ENCODE results near the gene TMEM185A.
"Not testable (repeated sequence)": the region's sequence is repeated elsewhere in the genome, so short reads cannot be mapped to it uniquely, and the experiment has no call there.

The TMEM185A gene

DNA sequence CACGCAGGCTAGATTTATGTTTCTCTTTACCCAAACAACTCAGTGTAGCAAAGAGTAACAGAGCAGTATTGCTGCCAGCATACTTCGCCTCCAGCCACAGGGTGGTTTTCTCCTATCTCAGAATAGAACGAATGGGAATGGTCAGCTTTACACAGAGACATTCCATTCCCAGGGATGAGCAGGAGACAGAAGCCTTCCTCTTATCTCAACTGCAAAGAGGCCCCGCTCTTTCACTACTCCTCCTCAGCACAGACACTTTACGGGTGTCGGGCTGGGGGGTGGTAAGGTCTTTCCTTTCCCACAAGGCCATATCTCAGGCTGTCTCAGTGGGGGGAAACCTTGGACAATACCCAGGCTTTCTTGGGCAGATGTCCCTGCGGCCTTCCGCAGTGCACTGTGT, 4.8 kb downstream of the TMEM185A start:
- DNase-seq (ENCODE audit: low spot score), result not testable (repeated sequence)

DNA sequence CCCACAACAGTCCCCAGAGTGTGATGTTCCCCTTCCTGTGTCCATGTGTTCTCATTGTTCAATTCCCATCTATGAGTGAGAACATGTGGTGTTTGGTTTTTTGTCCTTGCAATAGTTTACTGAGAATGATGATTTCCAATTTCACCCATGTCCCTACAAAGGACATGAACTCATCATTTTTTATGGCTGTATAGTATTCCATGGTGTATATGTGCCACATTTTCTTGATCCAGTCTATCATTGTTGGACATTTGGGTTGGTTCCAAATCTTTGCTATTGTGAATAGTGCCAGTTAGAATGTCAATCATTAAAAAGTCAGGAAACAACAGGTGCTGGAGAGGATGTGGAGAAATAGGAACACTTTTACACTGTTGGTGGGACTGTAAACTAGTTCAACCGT, 11.9 kb downstream of the TMEM185A start:
- DNase-seq (ENCODE audit: low spot score), result not testable (repeated sequence)

DNA sequence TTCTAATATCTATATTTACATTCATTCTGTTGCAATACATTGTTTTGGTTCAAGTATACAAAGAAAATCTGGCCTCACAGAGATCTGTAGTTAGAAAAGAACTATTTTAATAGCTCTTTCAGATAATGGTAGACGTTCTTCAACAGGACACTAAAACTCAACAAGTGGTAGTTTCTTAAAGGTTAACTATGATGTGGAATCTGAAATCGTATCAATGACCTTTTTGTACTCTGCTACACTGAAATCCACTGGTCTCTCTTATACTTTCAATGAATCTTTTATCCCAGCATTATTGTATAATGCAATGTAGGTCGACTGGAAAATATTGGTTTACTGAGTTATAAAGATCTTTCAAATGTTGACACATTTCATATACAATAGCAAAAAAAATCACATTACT, 12.7 kb downstream of the TMEM185A start:
- DNase-seq (ENCODE audit: low spot score), result no peak

DNA sequence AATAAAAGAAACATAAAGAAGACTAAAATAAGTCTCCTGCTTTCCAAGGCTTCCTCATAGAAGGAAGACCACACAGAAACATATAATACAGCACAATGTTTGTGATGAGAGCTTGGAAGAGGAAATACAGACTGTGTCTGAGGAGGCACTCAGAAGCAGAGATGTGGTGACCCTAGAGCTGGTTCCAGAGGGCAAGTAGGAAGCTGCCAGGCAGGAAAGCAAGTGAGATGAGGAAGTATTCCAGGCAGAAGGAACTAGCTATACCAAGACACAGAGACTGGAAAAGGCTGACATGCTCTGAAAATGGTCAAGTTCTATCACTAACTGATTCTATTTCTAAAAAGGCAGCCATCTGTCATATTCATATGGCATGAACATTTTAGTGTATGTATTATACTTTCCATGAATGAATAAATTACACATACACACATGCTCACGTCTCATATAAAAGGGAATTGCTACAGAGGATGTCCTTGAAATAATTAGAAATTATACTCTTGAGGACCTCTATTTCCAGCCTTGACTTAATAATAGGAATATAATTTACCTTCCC, 19.9 kb downstream of the TMEM185A start:
- no peak for DNase-seq (ENCODE audit: low spot score)

DNA sequence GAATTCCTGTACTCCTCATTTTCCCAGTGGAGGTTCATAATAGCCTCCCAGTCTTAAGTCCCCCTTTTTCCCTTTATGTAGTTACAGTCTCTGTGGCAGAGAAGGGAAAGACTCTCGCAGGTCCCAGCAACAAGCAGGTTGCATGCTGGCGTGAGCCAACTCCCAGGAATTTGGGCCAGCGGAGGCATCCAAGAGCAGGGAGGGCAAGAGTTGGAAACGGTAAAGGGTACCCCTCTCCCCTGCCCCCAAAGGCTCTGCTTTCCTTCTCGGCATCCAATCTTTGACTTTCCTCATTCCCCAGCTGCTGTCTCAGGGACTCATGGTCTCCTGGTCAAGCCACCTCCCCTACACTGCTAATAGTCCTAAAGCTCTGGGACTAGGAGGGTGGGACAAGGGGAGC, 21.1 kb downstream of the TMEM185A start:
- DNase-seq (ENCODE audit: low spot score), result no peak

DNA sequence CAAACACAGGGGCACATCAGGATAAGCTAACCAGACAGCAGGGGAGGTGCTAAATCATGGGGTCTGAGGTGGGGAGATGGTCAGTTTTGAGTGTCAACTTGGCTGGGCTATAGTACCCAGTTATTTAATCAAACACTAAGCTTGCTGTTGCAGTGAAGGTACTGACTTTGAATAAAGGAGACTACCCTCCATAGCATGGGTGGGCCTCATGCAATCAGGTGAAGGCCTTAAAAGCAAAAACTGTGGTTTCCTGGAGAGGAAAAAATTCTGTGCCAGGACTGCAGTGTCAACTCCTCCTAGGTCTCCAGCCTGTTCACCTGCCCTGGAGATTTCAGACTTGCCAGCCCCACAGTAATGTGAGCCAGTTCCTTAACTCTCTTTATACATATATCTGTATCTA, 23.9 kb downstream of the TMEM185A start:
- DNase-seq (ENCODE audit: low spot score), result no peak

DNA sequence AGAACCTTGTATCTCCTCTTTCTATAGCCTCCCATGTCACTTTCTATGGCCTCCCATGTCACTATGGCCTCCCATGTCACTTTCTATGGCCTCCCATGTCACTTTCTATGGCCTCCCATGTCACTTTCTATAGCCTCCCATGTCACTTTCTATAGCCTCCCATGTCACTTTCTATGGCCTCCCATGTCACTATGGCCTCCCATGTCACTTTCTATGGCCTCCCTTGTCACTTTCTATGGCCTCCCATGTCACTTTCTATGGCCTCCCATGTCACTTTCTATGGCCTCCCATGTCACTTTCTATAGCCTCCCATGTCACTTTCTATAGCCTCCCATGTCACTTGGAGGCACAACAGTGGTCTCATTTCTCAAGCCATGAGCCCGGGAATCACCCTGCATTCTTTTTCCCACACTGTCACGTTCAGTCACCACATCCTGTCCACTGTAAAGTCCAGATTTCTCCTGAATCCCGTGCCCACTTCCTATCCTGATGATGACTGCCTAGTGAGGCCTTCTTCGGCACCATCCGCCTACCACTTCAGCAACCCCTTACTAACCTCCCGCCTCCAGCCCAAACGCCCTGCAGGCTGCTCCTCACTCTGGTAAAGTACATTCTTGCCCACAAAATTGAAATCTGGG, 26.2 kb downstream of the TMEM185A start:
- not testable (repeated sequence) for DNase-seq (ENCODE audit: low spot score)

DNA sequence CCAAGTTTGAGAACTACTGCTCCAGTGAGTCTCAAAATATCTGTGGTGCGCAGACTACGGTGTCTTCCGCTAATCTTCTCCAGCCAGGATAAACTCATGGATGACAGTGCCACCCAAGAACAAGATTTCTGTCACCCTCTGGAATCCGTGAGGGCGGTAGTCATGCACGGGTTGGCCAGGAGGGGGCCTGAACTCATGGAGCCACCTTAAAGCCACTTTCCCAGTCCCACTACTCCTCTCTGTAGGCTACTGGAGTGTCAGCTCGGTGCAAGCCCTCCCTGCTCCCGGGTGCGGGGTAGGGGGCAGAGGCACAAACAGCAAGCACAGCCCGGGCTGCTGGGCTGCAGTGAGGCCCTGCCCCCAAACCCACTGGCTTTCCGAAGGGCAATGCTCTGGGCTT, 33.0 kb downstream of the TMEM185A start:
- DNase-seq (ENCODE audit: low spot score), result not testable (repeated sequence)

DNA sequence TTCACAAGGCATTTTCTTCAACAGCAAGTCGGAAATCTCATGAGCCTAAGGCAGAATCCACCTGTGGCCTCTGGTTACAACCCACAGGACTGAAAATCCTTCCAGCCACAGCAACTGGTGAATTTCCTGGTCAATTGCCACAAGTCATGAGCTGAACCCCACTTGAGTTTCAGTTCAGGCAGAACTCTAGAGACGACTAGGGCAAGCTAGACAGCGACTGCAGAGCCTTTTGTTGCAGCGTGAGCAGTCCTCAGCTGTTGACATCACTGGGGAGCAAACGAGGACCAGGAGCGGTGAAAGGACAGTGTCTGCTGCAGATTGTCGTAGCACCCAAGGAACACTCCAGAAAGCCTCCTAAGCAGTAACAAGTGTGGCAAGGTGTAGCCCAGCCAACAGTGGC, 35.6 kb downstream of the TMEM185A start:
- not testable (repeated sequence) for DNase-seq (ENCODE audit: low spot score)

DNA sequence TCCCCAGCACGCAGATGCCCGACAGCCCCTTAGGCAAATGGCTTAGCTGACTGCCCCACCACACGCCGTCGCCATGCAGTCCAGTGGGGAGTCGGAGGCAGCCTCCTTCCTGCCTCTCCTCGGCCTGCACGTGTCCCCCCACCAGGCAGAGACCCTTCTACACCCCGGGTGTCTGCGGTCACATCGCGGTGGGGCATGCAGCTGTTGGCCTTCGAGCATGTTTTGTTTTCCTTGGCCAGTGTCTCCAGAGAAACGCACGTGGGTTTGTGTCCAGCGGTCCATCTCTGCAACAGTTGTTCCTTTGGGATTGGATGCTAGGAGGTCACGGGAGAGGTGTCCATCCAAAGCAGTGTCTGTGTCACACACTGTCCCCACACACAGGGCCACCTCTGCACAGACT, 36.4 kb downstream of the TMEM185A start, which contains the start of gene HSFX2:
Gene HSFX2 (minus strand): TSS at position 101 of the 400 bp plus-strand sequence. CDS start 614 bp downstream, outside the sequence.
- DNase-seq (ENCODE audit: low spot score), result not testable (repeated sequence)

DNA sequence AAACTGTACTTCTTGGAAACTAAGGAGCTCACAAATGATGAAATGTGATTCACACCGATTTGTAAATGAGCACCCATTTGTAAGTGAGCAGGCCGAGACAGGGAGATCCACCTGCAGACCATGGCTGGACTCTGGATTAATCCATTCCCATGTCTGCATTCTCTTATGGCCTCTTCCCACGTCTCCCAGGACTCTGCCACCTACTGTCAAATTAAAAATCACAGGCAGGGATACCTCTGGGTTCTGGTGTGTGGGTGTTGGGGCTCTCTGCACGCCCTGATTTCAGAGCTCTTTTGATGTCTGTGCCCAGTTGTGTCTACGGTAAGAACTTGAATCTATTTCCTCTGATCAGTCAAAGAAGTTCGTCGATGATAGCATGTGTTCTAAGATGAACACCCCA, 40.6 kb downstream of the TMEM185A start:
- DNase-seq (ENCODE audit: low spot score), result not testable (repeated sequence)

DNA sequence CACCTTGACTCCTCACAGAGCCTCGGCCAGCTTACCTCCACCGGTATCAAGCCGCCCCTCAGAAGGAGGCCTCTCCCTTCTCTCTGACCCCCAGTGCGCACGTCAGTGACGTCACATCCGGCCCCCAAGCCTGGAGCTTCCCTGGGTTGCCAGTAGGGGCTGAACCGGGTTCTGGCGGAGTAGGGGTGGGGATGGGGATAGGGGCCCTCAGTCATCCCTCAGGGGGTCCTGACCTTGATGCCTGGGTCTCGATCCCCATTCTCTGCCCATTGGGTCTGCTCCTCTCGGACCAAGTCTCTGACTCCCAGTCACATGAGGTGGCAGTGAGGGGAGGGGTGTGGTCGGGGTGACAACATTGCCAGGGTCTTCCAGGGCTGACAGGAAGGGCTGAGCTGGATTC, 44.2 kb downstream of the TMEM185A start, which contains the start of gene MAGEA9B:
Gene MAGEA9B (minus strand): TSS at position 101 of the 400 bp plus-strand sequence. CDS start 4,280 bp downstream, outside the sequence.
- DNase-seq (ENCODE audit: low spot score), result not testable (repeated sequence)

DNA sequence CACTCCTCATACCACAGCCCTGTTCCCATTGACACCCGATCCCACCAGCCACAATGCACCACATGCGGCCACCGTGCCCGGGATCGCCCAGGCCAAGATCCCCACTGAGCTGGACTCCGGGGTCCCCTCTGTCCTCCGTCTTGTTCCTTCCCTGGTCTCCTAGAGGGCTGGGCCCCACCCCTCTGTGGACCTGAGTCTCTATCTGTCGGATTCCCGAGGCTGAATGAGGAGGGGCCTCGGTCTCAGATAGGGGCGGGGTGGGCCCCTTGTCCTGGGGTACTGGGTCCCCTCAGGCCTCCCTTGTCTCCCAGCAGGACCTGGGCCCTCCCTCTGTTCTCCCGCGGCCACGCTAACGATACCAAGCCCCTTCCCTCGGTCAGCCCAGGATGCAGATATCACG, 46.0 kb downstream of the TMEM185A start:
- DNase-seq (ENCODE audit: low spot score), result not testable (repeated sequence)

DNA sequence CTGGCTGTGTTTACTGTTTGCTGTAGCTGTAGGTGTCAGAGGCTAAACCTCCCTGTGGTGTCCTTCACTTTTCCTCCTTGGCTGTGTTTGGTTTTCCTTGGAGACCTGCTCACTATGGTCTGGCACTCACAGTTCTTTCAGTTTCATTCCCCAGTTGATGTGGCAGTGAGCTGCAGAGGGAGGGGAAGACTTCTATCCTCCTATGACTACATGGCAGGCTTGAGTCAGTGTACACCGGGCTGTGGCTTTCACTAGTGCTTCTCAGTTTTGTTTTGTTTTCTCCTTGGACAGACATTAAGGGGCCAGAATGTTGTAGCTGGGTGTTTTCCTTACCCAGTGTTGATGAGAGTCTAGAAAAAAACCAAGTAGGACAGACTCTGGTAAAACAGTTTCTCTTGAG, 58.1 kb downstream of the TMEM185A start:
- DNase-seq (ENCODE audit: low spot score), result not testable (repeated sequence)

DNA sequence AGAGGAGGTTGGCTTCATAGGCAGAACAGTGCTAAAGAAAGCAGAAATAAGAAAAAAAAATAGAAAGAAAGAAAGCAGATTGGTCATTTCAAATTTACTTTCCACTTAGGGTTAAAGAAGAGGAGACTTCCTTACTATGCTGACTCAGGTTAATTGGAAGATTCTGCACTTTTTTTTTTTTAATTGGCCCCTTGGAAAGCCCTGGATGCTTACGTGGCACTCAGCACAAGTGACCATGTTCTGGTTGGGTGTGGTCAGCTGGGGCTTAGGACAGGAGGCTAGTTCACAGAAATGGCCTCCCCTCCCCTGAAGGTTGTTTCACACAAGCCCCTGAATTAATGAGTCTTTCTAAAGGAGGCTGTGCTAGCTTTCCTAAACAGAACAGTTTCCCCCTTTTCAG, 58.8 kb downstream of the TMEM185A start:
- no peak for DNase-seq (ENCODE audit: low spot score)

DNA sequence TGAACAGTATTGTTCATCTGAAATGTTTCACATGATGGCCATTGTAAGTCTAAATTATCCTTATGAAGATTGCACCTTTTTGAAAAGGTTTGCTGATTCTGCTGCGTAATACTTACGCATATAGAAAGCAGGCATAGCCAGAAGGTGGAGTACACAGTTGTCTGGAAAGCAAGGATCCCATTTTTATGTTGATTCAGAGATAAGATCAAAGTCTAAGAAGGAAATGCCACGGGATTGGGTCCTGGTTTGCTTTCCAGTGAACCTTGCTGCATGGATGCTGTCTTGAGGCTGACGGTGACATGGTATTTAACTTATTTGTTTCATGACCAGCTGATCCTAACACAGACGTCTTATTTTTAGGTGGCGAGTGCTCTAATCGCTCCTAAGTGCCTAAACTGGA, 59.8 kb downstream of the TMEM185A start:
- DNase-seq (ENCODE audit: low spot score), result no peak

DNA sequence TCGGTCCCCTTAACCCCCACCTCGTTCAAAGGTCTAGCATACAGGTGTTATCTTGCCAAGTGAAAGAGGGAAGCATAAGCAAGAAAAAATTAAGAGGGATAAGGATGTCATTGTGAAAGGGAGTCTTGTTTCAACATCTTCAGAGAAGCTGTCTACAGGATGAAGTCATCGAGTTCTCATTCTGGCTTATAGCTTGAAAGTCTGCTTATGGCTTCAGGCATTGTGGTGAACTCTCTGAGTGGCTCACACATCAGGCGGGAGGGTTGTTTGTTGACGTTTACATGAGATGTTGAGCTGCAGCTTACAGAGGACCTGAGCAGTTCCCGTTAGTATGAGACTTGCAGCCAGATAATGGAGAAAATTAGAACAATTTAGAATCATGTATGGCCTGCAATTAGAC, 60.9 kb downstream of the TMEM185A start:
- DNase-seq (ENCODE audit: low spot score), result no peak

DNA sequence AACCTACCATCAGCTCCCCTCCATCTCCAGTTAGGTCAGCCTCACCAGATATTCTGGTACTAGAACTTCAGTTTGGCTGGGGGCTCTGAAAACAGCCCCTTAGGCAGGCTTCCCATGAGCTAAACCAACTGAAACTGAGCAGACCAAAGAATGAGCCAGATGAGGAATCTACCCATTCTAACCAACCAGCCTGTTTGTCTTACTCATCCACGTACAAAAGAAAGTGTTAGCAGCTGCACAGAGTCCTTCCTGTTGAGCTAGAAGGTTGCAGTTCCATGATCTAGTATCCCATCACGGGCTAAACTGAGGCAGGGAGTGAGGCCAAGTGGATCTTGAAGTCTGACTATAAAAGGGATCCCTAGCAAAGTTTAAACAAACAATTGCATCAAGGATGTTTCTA, 61.8 kb downstream of the TMEM185A start:
- no peak for DNase-seq (ENCODE audit: low spot score)

DNA sequence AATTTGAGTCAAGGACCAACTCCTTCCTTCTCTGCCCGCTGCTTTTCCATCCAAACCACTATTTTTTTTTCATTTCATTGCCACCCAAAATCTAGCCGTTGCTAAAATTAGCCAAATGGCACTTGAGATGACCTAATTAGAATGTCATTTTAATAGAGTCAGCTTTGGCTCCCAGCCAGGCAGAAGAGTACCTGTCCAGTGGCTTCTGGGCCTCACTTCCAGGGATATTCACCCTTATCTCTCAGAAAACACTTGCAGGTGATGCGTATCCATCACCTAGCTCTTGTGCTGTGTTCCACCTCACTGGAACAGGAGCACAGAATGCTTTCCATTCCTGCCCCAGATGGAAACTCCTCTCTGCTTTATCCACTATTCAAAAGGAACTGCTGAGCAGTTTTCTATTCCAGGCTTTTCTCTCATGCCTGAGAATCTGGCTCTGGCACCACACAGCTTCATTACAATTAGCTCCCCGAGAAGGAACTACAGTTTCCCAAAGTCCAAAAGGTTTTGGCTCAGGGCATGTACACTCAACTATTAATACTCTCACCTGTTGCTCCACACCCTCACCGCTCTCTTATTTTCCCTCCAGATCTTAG, 62.8 kb downstream of the TMEM185A start:
- no peak for DNase-seq (ENCODE audit: low spot score)

DNA sequence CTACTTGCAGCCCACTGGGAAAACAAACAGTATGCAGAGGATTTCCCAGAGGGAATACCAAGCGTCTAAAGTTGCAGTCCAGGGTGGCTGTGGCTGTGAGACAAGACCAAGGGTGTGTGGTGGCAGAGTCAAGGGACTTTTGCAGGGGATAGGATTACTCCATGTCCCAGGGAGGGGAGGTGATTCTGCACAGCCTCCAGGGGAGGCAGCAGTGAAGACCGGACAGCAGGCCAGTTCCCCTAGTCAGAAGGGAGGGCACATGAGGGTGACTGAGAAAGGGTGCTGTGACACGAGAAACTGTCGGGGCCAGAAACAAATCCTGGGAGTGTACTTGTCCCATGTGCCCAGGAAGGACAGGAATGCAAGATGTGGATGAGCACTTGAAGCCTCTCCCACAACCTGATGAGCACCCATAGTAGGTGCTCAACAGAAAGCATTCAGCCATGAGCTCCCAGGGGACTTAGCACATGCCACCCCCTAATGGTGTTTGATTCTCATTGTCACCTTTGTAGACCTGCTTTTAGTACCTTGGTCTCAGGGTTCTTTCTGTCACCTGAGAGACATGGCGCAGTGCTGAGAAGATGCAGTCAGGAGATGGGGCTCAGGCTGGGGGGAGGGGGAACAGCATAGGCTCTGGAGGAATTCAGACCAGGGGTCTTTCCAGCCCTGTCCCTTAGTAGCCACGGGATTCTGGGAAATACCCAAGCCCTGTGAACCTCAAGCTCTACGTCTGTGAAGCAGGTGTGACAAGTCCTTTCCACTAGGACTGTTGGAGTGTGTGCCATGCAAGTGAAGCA, 63.8 kb downstream of the TMEM185A start:
- DNase-seq (ENCODE audit: low spot score), result no peak

DNA sequence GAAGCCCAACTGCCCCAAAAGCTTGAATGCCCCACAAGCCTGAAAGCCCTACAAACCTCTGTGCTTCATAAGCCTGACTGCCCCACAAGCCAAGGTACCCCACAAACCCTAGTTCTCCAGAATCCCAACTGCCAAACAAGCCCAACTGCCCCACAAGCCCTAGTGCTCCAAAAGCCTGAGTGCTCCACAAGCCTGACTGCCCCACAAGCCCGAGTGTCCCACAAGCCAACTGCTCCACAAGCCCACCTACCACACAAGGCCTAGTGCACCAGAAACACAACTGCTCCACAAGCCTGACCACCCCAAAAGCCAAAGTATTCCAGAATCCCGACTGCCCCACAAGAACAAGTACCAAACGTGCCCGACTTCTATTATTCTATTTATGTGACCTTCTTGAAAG, 68.2 kb downstream of the TMEM185A start:
- no peak for DNase-seq (ENCODE audit: low spot score)

DNA sequence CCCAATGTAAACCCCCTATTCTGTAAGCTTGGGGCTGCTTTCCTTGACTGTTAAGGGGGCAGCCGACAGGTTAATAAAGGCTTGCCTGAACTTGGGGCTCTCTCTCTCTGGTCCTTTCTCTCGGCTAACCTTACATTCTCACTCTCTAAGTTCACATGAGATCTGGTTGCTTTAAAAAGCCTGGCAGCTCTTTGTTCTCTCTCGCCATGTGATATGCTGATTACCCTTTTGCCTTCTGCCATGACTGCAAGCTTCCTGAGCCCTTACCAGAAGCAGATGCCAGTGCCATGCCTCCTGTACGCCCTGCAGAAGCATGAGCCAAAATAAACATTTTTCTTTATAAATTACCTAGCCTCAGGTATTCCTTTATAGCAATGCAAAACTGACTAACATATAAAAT, 76.3 kb downstream of the TMEM185A start:
- not testable (repeated sequence) for DNase-seq (ENCODE audit: low spot score)

DNA sequence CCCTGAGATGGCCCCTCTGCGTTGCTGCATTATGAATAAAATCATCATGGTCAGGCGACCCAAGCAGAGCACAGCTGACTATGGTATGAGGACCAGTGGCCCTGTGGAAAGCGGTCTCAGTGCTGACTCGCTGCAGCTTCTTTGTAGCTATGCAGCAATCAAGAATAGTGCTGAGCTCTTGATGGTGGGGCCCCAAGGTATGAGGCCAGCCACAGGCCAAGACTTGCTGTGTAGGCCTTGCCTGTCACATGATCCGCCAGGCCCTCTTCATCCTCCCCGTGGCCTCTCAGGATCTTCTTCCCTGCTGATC, 79.7 kb downstream of the TMEM185A start:
- not testable (repeated sequence) for DNase-seq (ENCODE audit: low spot score)

Measured in Ammon's horn (tissue), 1 donor.